ENCODE results near the gene DCTN4. TPM values are rescaled to one million over a fixed set of nuclear protein-coding genes. Genes with fewer than 3 reads are reported as not detected.
"Not testable (repeated sequence)": the region's sequence is repeated elsewhere in the genome, so short reads cannot be mapped to it uniquely, and the experiment has no call there.

DCTN4 gene
- 39.6 and 46.6 TPM in 2 replicates for total RNA-seq

DNA sequence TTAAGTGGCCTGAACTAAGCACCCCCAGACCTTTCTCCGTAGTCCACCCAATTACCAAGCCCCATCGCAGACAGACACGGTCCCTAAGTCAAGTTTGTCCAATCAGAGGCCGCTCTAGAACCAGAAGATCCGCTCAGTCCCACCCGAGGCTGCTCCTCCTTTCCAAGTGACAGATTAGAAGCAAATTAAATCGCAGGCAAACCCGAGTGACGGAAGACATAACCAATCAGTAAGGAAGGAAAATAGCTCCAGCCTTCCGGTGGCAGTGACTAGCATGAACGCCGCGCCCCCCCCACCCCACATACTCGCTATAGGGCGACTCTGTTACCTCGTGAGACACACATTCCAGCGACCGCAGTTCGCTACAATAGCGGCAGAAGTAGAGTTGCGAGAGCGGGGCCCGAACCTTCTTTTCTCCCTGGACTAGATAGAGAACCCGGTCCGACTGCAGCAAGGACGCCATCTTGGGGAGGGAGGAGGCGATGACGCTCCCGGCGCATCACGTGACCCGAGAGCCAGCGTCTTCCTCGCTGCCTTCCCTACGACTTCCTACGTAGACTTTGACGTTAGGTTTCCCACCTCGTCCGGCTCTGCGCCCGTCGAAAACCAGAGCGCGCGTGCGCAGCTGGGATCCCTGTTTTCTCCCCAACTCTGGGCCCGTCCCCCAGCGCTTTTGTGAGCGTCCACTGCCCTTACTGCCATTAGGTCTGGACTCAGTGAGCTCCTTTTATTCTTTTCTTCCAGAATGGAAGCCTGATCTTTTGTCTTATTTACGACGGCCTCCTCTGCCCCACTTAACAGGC is at the start of gene DCTN4:
TSS of gene DCTN4 (minus strand) at position 487 of the 803 bp plus-strand sequence. CDS start at position 463, 24 bp downstream.
- intact Hi-C loops (cut with micrococcal nuclease): loop anchor here (1.0 to 5.0 kb wide), 19 partner anchors 20 to 1207 kb away; partner anchors contain the start of genes ANXA6, CD74, CSNK1A1 and G3BP1

DNA sequence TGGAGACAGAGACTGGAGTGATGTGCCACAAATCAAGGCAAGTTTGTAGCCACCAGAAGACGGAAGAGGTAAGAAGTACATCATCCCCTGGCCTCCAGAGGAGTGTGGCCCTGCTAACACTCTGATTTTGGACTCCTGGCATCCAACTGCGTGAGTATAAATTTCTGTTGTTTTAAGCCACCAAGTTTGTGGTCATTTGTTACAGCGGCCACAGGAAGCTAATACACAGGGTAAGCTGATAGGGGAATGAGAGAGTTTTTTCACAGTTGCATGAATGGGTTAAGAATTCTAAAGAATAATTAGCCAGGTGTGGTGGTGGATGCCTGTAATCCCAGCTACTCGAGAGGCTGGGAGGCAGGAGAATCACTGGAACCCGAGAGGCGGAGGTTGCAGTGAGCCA is 45.6 kb upstream of the DCTN4 start:
- intact Hi-C loops (cut with micrococcal nuclease): no loop called here

GRCh38 chr5:150801117-150801927 is 42.5 kb upstream of the DCTN4 start:
- intact Hi-C loops (cut with micrococcal nuclease): loop anchor here (1.0 kb wide), 5 partner anchors 18 to 364 kb away; no protein-coding TSS in a partner anchor

DNA sequence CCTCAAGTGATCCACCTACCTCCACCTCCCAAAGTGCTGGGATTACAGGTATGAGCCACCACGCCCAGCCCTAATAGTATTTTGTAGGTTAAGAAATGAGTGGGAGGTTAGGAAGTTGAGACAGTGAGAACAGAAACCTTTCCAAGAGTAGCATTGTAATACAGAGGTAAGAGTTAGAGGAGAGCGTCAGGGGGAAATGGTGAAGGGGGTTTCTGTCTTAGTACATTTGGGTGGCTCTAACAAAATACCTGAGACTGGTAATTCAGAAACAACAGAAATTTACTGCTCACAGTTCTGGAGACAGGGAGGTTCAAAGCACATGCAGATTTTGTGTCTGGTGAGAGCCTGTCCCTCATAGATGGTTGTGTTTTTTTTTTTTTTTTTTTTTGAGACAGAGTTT is 38.6 kb upstream of the DCTN4 start:
- intact Hi-C loops (cut with micrococcal nuclease): no loop called here

DNA sequence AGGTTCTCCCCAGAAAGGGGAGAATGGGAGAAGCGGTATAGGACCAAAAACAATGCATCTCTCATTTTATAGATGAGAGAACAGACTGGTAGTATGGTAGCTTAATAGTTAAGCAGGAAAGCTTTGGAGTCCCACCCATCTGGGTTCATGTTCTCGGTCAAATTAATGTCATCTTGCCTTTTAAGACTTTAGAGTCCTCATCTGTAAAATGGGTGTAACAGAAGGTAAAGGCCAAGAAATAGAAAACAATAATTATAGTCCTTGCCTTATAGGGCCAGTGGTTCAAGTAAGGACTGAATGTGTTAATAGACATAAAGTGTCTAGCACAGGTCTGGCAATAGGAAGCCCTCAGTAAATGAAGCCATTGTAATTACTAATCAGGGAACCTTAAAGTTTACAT is 36.1 kb upstream of the DCTN4 start:
- intact Hi-C loops (cut with micrococcal nuclease): no loop called here

DNA sequence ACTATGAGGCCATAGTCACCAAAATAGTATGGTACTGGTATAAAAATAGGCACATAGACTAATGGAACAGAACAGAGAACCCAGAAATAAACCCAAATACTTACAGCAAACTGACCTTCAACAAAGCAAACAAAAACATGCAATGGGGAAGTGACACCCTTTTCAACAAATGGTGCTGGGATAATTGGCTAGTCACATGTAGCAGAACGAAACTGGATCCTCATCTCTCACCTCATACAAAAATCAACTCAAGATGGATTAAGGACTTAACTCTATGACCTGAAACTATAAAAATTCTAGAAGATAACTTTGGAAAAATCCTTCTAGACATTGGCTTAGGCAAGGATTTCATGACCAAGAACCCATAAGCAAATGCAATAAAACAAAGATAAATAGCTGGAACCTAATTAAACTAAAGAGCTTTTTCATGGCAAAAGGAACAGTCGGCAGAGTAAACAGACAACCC is 34.6 kb upstream of the DCTN4 start:
- intact Hi-C loops (cut with micrococcal nuclease): not testable (repeated sequence)

DNA sequence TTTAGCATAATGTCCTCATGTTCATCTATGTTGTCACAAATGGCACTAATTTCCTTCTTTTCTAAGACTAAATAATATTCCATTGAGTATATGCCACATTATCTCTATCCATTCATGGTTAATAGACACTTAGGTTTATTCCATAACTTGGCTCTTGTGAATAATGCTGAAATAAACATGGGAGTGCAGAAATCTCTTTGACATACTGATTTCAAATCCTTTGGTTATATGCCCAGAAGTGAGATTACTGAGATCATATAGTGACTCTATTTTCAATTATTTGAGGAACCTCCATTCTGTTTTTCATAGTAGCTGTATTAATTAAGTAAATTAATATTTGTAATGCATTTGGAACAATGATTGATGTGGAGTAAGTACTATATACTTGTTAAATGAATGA is 32.7 kb upstream of the DCTN4 start:
- intact Hi-C loops (cut with micrococcal nuclease): loop anchor here (2.0 kb wide), 1 partner anchor 55 kb away; no protein-coding TSS in a partner anchor

GRCh38 chr5:150789943-150790611 is 31.3 kb upstream of the DCTN4 start:
- intact Hi-C loops (cut with micrococcal nuclease): loop anchor here (1.0 to 10.0 kb wide), 5 partner anchors 8 to 835 kb away; no protein-coding TSS in a partner anchor

GRCh38 chr5:150789450-150789849 is 30.6 kb upstream of the DCTN4 start:
- intact Hi-C loops (cut with micrococcal nuclease): loop anchor here (10.0 kb wide), 1 partner anchor 835 kb away; no protein-coding TSS in a partner anchor

- intact Hi-C loops (cut with micrococcal nuclease): loop anchor here (10.0 kb wide), 1 partner anchor 834 kb away; no protein-coding TSS in a partner anchor
These were observed 30.2 kb upstream of the DCTN4 start for GRCh38 chr5:150788977-150789376.

DNA sequence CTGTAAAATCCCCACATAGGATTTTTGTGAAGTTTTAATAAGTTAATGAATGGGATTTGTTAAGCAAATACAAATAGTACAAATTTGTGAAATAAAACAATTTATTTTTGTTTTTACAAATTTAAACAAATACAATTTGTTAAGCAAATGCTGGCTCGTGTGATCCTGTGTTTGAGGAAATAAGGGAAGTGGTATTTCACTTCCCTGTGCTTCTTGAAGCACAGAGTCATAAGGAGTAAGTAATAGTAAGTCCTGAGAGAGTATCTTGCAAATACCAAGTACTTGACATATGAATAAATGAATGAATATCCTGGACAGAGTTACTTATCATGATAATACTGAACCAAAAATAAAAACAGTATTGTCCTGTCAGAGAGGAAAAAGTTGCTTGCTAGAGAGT is 28.8 kb upstream of the DCTN4 start:
- intact Hi-C loops (cut with micrococcal nuclease): loop anchor here (10.0 kb wide), 1 partner anchor 833 kb away; no protein-coding TSS in a partner anchor

- intact Hi-C loops (cut with micrococcal nuclease): loop anchor here (10.0 kb wide), 1 partner anchor 832 kb away; no protein-coding TSS in a partner anchor
These were observed 28.1 kb upstream of the DCTN4 start for GRCh38 chr5:150786876-150787275.

GRCh38 chr5:150785950-150786349 is 27.1 kb upstream of the DCTN4 start:
- intact Hi-C loops (cut with micrococcal nuclease): loop anchor here (10.0 kb wide), 1 partner anchor 831 kb away; no protein-coding TSS in a partner anchor

- intact Hi-C loops (cut with micrococcal nuclease): loop anchor here (1.0 to 10.0 kb wide), 13 partner anchors 18 to 829 kb away; partner anchors contain the start of genes ANXA6, CD74, GM2A and RBM22
These were observed 24.7 kb upstream of the DCTN4 start for GRCh38 chr5:150783422-150783928.

GRCh38 chr5:150782850-150783249 is 24.0 kb upstream of the DCTN4 start:
- intact Hi-C loops (cut with micrococcal nuclease): loop anchor here (1.0 to 10.0 kb wide), 14 partner anchors 7 to 828 kb away; partner anchors contain the start of genes ANXA6, CD74, GM2A and RBM22

GRCh38 chr5:150781706-150782614 is 23.1 kb upstream of the DCTN4 start:
- intact Hi-C loops (cut with micrococcal nuclease): loop anchor here (1.0 to 10.0 kb wide), 9 partner anchors 8 to 827 kb away; partner anchors contain the start of genes ANXA6, CD74, GM2A and SLC36A1

DNA sequence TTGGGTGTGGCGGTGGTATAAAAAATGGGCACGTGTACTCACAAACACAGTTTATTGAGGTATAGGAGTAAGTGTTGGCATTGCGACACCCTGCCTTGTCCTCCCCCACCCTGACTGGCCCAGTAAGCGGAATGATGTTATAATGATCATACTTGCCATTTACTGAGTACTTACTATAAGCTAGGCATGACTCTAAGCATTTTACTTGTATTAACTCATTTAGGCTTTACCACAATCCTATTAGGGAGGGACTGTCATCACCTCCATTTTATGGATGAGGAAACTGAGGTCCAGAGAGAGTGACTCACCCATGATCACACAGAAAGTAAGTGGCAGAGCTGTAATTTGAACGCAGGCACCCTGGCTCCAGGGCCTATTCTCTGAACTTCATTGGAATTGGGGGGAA is 22.0 kb upstream of the DCTN4 start:
- intact Hi-C loops (cut with micrococcal nuclease): loop anchor here (5.0 to 10.0 kb wide), 4 partner anchors 301 to 826 kb away; partner anchors contain the start of genes GM2A and TNIP1

DNA sequence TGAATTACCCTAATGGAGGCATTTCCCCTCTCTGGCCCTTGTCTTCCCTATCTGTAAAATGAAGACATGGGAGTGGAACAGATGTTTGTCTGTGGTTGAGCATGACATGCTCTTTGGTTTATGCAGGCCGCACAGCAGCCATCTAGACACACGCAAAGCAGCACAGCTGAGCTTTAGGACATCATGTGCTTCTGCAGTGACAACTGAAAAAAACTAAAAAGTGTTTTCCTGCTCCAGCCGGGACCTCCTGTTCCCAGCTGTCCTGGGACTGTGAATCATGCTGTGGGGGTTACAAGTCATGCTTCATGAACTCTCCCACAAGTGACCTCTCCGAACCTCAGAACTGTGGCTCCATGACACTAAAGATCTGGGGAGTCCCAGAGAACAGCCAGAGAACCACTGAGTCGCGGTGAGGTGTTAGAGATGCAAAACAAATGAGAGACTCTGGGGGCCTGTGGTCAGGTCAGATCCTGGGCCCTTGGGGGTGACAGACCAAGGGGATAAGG is 21.4 kb upstream of the DCTN4 start:
- intact Hi-C loops (cut with micrococcal nuclease): loop anchor here (5.0 to 10.0 kb wide), 4 partner anchors 302 to 825 kb away; partner anchors contain the start of genes GM2A and TNIP1
